H1 (cell line): ENCODE measurements around the gene PCDH8. TPM values are rescaled to one million over a fixed set of nuclear protein-coding genes. Genes with fewer than 3 reads are reported as not detected.

Experiments used
- CTCF ChIP-seq, 3 experiments: IDR thresholded peaks; 1 replicate in 2 of 3; 2 replicates in 1 of 3; pipeline versions ENCODE4 v1.5.1 to v1.6.1; 2011; ENCODE audit warnings: low read length in 3 of 3, mild to moderate bottlenecking in 3 of 3, inconsistent platforms in 2 of 3, low read depth in 1 of 3, moderate library complexity in 1 of 3; ENCODE audit not compliant: insufficient read depth in 1 of 3; ENCODE audit errors: control extremely low read depth in 1 of 3
- EZH2 ChIP-seq: fragments of 200-600 bp; sonication (generic); IDR thresholded peaks from 2 replicates; pipeline ENCODE4 v1.7.1; 2012; ENCODE audit warnings: low read depth, mild to moderate bottlenecking, moderate library complexity, low read length, inconsistent platforms; ENCODE audit not compliant: severe bottlenecking
- SIN3A ChIP-seq, 2 experiments: IDR thresholded peaks in 1 of 2; conservative IDR thresholded peaks in 1 of 2; 2 replicates each; pipeline ENCODE4 v1.6.1; 2011 to 2012; ENCODE audit warnings: low read length in 2 of 2, improper control_type of control experiment in 1 of 2, low read depth in 1 of 2, mild to moderate bottlenecking in 1 of 2
- ZNF274 ChIP-seq: IDR thresholded peaks from 2 replicates; pipeline ENCODE4 v1.7.0; 2012; ENCODE audit warnings: low read length, borderline replicate concordance; ENCODE audit errors: extremely low read depth
- polyA plus RNA-seq, 7 experiments: library from polyadenylated mRNA; depleted of rRNA in 3 of 7; stranded (reverse) in 5 of 7; unstranded in 2 of 7; fragments of >200 nt in 5 of 7; fragments of 200-250 nt in 2 of 7; gene quantifications; 1 replicate in 5 of 7; 2 replicates in 1 of 7; 4 replicates in 1 of 7; pipeline versions ENCODE4 v1.2.1 to v1.2.3, GENCODE V29; 2011 to 2013; ENCODE audit warnings: missing spikeins in 2 of 7, mixed read lengths in 2 of 7
- total RNA-seq: library from RNA; stranded (reverse); fragmentation: NEBNext Ultra II Directional; extraction: Animal tissue kit (Norgen Biotek cat#: 25700); gene quantifications from 2 replicates; pipeline ENCODE4 v1.2.1, GENCODE V29; 2021

Gene PCDH8
- total and polyA plus RNA-seq, 2 of the 8 experiments (the other 6 are each of a cell fraction or from before 2014, with no cell fraction given) = 0.82 to 1.6 TPM

GRCh38 chr13:52846567-52847321 is 1.7 kb downstream of the PCDH8 start (continued):
- TF ChIP-seq CTCF (IDR thresholded peaks at IDR 0.05; ENCODE audit: control extremely low read depth in 1 of 3, insufficient read depth in 1 of 3, low read depth in 1 of 3, low read length in 3 of 3) = peak in 2 of 3 experiments; percentile 81 to 96; a peak in 3 of 4 replicates
- no peak for TF ChIP-seq ZNF274
- TF ChIP-seq EZH2 = no peak
- peak; percentile 95 to 96 for TF ChIP-seq SIN3A (conservative IDR thresholded peaks at IDR 0.05 in 1 of 2, IDR thresholded peaks at IDR 0.05 in 1 of 2; ENCODE audit: low read depth in 1 of 2, low read length in 2 of 2)
- TF ChIP-seq, all 59 proteins: peak for 15
